ENCODE results near the gene NUP153. TPM values are rescaled to one million over a fixed set of nuclear protein-coding genes. Genes with fewer than 3 reads are reported as not detected.

Gene NUP153
- total RNA-seq, 1 donor from 2014 or later: 30.7 TPM

DNA sequence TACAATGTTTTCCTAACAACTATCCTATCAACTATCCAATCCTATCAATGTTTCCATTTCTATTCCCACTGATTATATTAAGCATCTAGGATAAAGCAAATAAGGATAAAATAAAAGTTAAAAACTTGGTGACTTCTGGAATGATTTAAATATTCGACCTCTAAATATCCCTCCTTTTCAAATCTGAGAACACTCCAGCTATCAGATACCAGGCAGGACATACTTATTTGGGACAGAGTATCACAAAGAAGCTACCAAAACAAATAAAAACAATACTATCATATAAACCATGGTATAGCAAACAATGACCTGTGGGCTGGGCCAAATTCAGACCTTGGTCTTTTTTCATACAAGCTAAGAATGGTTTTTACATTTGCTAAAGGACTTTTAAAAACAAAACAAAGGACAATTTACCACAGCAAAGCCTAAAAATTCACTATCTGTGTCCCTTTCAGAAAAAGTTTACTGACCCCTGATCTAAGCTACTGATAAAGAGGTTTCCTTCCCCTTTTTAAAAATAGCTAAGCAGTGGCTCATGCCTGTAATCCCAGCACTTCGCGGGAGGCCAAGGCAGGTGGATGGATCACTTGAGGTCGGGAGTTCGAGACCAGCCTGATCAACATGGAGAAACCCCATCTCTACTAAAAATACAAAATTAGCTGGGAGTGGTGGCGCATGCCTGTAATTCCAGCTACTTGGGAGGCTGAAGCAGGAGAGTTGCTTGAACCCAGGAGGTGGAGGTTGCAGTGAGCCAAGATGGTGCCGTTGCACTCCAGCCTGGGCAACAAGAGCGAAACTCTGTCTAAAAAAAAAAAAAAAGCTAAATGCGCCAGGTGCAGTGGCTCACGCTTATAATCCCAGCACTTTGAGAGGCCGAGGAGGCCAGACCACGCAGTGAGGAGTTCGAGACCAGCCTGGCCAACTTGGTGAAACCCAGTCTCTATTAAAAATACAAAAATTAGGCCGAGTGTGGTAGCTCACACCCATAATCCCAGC, 6.0 kb downstream of the NUP153 start:
- no peak overlapping the region for H3K4me3 ChIP-seq (ENCODE audit: low read depth, low read length)
- no peak for DNase-seq (ENCODE audit: low read depth)
- TF ChIP-seq, protein P1, sequence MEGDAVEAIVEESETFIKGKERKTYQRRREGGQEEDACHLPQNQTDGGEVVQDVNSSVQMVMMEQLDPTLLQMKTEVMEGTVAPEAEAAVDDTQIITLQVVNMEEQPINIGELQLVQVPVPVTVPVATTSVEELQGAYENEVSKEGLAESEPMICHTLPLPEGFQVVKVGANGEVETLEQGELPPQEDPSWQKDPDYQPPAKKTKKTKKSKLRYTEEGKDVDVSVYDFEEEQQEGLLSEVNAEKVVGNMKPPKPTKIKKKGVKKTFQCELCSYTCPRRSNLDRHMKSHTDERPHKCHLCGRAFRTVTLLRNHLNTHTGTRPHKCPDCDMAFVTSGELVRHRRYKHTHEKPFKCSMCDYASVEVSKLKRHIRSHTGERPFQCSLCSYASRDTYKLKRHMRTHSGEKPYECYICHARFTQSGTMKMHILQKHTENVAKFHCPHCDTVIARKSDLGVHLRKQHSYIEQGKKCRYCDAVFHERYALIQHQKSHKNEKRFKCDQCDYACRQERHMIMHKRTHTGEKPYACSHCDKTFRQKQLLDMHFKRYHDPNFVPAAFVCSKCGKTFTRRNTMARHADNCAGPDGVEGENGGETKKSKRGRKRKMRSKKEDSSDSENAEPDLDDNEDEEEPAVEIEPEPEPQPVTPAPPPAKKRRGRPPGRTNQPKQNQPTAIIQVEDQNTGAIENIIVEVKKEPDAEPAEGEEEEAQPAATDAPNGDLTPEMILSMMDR (conservative IDR thresholded peaks at IDR 0.05; ENCODE audit: low read depth, low read length): no peak

DNA sequence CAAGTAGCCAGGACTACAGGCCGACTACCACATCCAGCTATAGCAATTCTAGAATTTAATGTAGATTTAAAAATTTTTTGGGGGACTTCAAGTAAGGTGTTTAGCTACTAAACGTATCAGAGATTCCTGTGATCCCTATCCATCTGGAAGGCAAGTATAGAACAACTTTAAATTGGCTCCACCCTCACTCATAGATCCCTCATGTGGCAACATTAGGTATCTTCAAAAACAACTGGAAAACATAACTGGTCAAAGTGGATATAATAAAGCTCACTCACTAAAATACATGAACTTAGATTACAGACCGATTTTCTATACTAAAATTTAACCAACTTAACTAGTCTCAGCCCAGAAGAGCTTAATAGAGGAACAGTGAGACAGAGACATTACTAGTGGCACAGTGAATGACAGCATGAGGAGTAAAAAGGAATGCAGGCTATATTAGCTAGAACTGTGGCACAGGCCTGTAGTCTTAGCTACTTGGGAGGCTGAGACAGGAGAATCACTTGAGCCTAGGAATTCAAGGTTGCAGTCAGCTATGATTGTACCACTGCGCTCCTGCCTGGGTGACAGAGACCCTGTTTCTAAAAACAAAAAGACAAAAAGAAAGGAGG, 14.7 kb downstream of the NUP153 start:
- H3K4me3 ChIP-seq (ENCODE audit: low read depth, low read length): no peak overlapping the region
- DNase-seq (ENCODE audit: low read depth): no peak
- TF ChIP-seq, protein P1 (conservative IDR thresholded peaks at IDR 0.05; ENCODE audit: low read depth, low read length): no peak

DNA sequence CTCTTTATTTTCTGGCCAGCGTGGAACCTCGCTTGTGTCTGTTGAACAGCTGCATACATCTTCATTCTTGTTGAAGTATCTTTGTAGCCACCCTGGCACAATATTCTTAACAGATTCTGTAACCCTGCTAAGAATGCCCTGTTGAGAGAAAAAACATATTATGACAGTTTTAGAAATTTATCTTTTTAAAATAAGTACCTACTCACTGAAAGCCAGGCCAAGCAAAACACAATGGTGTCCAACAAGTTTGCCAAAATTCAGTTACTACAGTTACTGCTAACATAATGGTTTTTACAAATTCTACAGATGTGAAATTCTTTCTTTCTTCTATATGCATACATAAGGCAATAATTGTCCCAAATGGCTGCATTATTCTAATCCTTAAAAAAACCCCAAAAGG, 18.2 kb downstream of the NUP153 start:
- DNase-seq (ENCODE audit: low read depth): no peak
- H3K4me3 ChIP-seq (ENCODE audit: low read depth, low read length): no peak overlapping the region
- TF ChIP-seq, protein P1 (conservative IDR thresholded peaks at IDR 0.05; ENCODE audit: low read depth, low read length): no peak

DNA sequence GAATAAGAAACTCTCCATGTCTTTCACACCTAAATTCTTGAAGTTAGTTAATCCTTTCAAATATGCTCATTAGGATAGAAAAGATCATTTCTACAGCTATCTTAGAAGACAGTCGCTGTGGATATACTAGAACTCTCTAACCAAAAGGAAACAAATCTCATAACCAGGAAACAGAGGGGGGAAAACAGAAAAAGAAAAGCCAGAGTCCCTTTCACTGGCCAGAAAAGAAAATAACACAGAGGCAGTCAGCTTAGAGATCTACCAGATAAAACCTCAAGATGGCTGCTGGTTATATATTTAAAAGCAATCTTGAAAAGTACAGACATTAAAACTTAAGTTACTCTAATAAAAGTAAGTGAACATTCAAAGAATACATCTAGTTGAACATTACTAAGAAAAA, 19.6 kb downstream of the NUP153 start:
- DNase-seq (ENCODE audit: low read depth): no peak
- TF ChIP-seq, protein P1 (conservative IDR thresholded peaks at IDR 0.05; ENCODE audit: low read depth, low read length): no peak
- H3K4me3 ChIP-seq (ENCODE audit: low read depth, low read length): no peak overlapping the region

DNA sequence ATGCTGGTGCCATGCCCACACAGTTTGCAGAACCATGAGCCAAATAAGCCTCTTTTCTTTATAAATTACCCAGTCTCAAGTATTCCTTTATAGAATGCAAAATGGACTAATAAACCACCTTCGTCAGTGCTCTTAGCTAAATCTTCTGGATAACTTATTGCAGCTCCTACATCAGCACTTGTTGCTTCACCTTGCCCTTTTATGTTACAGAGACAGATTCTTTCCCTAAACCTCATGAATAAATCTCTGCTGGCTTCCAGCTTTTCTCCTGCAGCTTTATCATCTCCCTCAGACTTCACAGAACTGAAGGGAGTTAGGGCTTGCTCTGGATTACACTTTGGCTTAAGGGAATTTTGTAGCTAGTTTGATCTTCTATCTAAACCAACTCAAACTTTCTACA, 22.6 kb downstream of the NUP153 start:
- TF ChIP-seq, protein P1 (conservative IDR thresholded peaks at IDR 0.05; ENCODE audit: low read depth, low read length): no peak
- no peak for DNase-seq (ENCODE audit: low read depth)
- H3K4me3 ChIP-seq (ENCODE audit: low read depth, low read length): no peak overlapping the region

DNA sequence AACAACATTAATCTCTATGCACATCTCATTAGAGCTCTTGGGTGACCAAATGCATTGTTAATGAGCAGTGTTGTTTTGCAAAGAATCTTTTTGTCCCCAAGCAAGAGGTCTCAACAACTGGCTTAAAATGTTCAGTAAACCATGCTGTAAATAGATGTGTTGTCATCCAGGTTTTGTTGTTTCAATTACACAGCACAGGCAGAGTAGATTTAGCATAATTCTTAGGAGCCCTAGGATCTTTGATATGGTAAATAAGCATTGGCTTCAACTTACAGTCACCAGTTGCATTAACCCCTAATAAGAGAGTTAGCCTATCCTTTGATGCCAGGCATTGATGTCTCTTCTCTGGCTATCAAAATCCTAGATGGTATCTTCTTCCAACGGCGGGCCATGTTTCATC, 23.3 kb downstream of the NUP153 start:
- TF ChIP-seq, protein P1 (conservative IDR thresholded peaks at IDR 0.05; ENCODE audit: low read depth, low read length): no peak
- no peak overlapping the region for H3K4me3 ChIP-seq (ENCODE audit: low read depth, low read length)
- no peak for DNase-seq (ENCODE audit: low read depth)
